ENCODE results near the gene GPR62.

Gene GPR62

DNA sequence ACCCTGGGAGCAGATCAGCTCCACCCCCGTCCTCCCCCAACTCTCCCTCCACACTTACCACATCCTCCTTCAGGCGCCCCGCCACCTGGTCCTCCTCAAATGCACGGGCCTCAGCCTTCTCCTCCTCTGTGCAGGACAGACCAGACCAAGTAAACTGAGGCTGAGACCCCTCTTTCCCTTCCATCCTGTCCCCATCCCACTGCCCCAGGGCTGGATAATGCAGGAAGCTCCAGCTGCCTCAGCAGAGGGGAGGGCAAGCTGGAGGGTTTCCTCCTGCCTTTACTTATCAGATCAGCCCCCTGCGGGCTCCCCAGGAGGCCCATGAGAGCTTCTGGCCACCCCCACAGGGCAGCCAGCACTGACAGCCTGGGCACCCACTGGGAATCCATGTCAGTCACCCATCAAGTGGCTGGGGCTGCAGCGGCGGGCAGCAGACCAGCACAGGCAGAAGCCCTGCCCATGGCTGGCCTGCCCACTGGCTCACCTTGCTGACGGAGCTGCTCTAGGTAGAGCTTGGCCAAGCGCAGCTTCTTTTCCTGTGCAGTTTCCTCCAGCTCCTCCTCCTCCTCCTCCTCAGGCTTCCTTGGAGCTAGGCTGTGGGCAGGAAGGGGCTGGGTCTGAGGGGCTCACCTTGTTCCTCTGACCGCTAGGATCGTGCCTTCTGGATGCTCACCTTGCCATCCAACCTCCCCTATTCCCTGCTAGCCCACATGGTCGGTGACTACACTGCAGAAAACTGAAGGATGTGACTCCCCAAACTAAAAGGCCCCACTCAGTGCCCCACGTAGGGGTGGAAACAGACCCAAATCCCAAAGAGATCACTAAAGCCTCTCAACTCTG is 17.4 kb upstream of the GPR62 start:
- in situ Hi-C loops (cut with MboI; ENCODE audit: low sequenced_read_pairs): no loop called here

DNA sequence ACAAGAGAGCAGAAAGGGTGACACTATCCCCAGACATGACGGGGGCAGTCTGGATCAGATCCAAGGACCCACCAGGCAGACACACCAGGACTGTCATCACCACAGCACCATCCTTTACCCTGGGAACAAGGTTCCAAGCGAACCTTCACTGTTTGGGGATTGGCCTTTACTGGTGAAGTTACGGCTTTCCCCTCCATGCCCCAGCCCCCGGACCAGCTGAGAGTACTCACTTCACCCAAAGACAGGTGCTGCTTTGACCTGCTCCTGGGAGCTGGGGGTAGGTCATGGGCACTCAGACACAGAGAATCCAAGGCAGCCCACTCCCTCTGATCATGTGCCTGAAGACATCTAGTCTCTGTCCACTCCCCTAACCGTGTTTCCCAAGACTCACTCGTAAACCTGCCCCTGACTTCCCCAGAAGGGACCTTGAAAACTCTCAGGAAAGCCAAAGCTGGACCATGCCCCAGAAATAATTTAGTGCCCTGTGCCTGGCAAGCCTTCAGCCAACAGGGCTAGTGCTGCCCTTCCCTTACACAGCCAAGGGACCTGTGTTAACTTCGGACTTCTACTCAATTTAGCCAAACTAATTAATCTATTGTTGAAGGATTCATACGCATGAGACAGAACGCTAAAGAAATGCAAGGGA is 16.3 kb upstream of the GPR62 start:
- in situ Hi-C loops (cut with MboI; ENCODE audit: low sequenced_read_pairs): no loop called here

DNA sequence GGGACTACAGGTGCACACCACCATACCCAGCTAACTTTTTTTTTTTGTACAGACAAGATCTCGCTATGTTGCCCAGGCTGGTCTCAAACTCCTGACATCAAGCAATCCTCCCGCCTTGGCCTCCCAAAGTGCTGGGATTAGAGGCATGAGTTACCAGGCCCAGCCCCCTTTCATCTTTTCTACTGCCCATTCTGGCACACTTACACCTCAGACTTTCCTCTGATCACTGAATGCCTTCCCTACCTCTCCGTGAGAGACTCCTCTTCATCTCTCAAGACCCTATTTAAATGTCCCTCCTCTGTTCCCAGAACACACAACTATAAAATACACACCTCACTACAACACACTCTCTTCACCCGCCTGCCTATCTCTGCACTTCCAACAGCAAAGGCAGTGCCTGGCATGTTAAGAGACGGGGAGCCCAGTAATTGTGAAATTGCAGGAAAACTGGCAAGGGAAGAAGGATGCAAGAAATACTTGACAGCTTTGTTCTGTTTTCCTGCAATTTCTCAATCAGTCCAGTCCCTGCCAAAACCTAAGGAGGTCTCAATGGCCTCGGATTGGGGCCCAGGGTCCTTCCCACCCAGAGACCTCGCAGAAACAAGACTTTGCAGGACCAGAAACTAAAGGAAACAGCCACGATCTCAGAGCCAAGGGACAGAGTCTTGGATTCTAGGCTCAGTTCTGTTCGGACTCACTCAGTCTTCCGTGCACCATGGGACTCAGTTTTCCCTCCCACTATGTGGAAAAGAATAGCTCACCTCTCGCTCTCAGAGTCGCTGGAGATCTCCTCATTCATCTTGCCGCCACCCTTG is 14.3 kb upstream of the GPR62 start:
- in situ Hi-C loops (cut with MboI; ENCODE audit: low sequenced_read_pairs): no loop called here

DNA sequence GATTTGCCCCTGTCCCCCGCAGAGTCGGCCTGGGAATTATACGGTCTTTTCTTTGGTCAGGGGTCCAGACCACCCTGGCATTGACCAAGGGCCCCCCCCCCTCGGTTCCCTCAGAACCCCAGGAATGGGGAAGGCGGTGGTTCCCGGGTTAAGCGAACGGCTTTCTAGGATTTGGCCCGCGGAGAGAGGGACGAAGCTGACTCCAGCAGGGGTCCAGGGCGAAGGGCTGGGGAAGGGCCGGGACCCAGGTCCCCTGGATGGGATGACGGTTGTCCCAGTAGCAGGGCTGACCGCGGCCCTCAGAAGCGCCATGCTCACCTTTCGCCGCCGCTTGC is 13.8 kb upstream of the GPR62 start:
- in situ Hi-C loops (cut with MboI; ENCODE audit: low sequenced_read_pairs): no loop called here

DNA sequence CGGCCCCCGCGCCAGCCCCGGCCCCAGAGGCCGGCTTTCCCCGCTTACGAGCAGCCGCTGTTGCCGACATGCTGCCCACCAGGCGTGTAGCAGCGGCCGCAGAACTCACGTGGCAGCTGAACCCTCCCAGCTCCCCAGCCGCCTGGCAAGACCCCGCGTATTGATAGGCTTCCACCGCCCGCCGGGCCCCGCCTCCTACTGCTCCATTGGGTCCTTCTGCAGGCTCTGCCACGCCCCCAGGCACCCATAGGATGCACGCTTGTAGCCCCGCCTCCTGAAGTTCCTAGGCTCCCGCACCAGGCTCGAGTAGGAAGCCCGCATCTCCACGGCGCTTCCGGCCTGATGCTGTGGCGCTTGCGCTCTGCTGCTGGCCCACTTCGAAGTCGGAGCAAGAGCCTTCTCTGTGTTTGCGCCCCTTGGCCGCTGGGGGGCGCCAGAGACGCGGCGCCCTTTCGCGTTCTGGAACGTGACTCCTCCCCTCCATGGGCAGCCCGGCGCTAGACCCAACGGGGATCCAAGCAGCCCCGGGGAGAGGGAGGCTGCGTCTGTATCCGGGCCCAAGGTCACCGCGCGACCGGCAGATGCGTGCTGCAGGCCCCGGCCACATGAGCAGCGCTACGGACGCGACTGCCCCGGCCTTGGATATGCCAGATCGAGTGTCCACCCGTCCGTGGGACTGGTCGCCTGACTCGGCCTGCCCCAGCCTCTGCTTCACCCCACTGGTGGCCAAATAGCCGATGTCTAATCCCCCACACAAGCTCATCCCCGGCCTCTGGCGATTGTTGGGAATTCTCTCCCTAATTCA is 13.2 kb upstream of the GPR62 start, which contains the start of the genes PARP3 and RRP9:
PARP3 (plus strand) TSS at position 566 of the 805 bp plus-strand sequence. CDS start 993 bp downstream, outside the sequence.
RRP9 (minus strand) TSS at position 107 of the 805 bp plus-strand sequence; CDS start at position 70, 37 bp downstream.
- in situ Hi-C loops (cut with MboI; ENCODE audit: low sequenced_read_pairs): no loop called here

- in situ Hi-C loops (cut with MboI; ENCODE audit: low sequenced_read_pairs): no loop called here
Observed at GRCh38 chr3:51942603-51943450, 12.4 kb upstream of the GPR62 start.

DNA sequence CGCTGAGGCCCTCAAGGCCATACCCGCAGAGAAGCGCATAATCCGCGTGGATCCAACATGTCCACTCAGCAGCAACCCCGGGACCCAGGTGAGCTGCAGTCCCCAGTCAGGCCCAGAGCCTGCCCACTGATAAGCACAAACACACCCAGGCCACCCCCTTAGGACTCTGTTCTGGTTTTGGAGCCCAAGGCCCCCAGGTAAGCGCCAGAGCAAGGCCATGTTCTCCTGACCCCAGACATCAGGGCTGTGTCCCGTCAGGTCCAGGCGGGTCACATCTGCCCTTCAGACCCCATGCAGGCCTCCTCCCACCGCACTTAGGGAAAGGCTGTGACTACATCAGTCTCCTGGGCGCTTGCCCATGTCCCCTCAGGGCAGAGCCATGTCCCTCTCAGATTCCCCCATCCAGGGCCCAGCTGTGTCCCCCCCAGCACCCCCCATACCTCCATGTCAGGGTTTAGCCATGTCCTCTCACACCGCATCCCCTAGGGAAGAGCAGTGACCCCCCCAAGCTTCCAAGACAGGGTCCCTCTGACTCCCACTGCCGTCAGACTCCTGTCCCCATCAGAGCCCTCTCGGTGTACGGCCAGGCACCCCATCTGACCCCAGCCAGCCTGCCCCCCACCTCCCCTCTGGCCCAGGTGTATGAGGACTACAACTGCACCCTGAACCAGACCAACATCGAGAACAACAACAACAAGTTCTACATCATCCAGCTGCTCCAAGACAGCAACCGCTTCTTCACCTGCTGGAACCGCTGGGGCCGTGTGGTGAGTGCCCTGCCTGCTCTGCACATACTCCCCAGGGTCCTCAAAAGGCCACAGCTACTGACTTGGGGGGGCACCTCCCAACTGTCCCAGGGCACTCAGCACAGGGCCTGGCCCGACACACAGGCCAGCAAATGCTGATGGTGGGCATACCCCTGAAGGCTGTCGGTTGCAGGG is 11.5 kb upstream of the GPR62 start:
- in situ Hi-C loops (cut with MboI; ENCODE audit: low sequenced_read_pairs): no loop called here

DNA sequence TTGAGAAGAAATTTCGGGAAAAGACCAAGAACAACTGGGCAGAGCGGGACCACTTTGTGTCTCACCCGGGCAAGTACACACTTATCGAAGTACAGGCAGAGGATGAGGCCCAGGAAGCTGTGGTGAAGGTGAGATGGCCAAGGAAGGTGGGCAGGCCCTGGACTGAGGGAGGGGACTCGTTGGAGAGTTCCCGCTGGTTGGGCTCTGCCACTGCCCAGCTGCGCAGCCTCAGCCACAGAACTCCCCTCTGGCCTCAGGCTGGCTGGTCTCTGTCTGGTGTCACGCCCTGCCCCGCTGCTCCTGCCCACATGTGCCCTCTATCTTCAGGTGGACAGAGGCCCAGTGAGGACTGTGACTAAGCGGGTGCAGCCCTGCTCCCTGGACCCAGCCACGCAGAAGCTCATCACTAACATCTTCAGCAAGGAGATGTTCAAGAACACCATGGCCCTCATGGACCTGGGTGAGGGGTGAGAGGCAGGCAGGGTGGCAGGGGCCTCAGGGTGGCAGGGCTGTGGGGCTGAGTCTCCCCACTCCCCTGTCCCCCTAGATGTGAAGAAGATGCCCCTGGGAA is 10.6 kb upstream of the GPR62 start:
- in situ Hi-C loops (cut with MboI; ENCODE audit: low sequenced_read_pairs): no loop called here

- in situ Hi-C loops (cut with MboI; ENCODE audit: low sequenced_read_pairs): no loop called here
Observed at GRCh38 chr3:51945031-51945840, 9.9 kb upstream of the GPR62 start.

- in situ Hi-C loops (cut with MboI; ENCODE audit: low sequenced_read_pairs): no loop called here
Observed at GRCh38 chr3:51945926-51946705, 9.1 kb upstream of the GPR62 start.

GRCh38 chr3:51946796-51947195 is 8.4 kb upstream of the GPR62 start:
- in situ Hi-C loops (cut with MboI; ENCODE audit: low sequenced_read_pairs): no loop called here

DNA sequence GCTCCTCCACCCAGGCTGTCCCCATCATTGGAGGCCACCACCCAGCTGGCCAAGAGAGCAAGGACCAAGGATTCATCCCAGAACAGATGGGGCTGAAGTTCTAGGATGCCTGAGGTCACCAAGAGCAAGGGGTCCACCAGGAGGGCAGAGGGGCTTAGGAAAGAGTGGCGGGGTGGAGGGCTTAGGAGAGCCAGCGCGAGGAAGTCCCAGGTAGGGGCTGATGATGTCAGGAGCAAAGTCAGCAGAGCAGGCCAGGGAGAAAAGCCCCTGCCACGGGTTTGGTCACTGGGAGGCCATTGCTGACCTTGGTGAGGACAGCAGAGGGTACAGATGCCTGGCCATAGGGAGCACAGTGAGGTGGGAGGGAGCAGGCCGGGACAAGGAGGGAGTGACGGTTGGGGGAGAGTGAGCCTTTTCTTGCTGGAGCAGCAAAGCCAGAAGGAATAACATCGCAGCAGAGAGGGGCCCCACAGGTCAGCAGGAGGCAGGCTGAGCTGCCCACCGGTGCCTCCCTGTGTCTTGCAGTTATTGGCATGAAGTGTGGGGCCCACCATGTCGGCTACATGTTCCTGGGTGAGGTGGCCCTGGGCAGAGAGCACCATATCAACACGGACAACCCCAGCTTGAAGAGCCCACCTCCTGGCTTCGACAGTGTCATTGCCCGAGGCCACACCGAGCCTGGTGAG is 7.8 kb upstream of the GPR62 start:
- in situ Hi-C loops (cut with MboI; ENCODE audit: low sequenced_read_pairs): no loop called here

DNA sequence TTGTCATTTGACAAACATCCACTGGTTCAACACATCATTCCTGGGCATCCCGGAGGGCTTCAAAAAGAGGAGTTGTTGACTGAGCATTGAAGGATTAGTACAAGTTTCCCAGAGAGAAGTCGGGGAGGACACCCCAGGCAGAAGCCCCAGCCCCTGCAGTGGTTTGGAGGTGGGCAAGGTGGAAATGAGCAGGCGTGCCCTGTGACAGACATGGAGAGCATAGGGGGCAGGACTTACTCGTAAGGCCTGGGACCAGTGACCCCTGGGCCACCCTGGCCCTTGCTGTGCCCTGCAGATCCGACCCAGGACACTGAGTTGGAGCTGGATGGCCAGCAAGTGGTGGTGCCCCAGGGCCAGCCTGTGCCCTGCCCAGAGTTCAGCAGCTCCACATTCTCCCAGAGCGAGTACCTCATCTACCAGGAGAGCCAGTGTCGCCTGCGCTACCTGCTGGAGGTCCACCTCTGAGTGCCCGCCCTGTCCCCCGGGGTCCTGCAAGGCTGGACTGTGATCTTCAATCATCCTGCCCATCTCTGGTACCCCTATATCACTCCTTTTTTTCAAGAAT is 7.1 kb upstream of the GPR62 start:
- in situ Hi-C loops (cut with MboI; ENCODE audit: low sequenced_read_pairs): no loop called here

DNA sequence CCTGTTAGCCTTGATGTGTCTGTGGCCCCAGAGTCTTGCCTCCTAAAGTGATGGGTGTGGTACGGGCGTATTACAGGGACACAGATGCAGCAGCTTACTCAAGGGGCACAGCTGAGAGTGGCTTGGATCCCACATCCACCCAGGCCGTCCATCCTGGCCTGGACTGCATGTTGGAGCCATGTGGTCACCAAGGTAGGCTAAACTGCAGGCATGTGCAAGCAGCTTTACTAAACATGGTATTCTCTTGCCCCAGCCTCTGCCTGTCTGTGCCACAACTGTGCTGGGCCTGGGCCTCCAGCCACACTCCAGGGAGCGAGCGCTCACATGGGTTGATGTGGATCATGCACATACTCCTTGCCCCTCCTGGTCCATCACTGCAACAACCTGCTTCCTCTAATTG is 6.1 kb upstream of the GPR62 start:
- in situ Hi-C loops (cut with MboI; ENCODE audit: low sequenced_read_pairs): no loop called here

GRCh38 chr3:51950899-51951298 is 4.3 kb upstream of the GPR62 start:
- in situ Hi-C loops (cut with MboI; ENCODE audit: low sequenced_read_pairs): no loop called here

DNA sequence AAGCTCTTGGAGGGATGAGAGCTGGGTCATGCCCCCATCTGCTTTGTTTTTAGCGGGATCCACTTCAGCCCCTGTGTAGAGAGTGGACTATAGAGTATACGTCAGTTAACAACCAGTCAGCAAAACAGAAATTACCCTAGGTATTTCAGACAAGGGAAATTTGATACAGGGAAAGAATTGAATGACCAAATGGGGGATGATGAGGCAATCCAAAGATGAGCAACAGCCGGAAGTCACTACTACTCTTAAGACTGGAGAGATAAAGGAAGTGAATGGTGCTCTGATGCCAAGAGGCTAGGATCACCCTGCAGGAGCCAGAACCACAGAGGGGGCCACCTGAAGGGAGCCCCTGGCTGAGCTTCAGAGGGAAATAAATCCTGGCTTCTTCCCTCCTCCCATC is 1.7 kb upstream of the GPR62 start:
- in situ Hi-C loops (cut with MboI; ENCODE audit: low sequenced_read_pairs): no loop called here

Data from hTERT RPE-1 (cell line).